Activated T-cell treated with anti-CD3 and anti-CD28 coated beads, Interleukin-2, amount 50 U/mL, for 1 hour (primary cell): Measurements from ENCODE around the gene DNAJB5.
"Not testable (repeated sequence)": the region's sequence is repeated elsewhere in the genome, so short reads cannot be mapped to it uniquely, and the experiment has no call there.

ENCODE experiments used
- DNase-seq: peaks from one replicate; pipeline ENCODE4 v3.0.0-alpha.2; 2020

DNAJB5 gene

DNA sequence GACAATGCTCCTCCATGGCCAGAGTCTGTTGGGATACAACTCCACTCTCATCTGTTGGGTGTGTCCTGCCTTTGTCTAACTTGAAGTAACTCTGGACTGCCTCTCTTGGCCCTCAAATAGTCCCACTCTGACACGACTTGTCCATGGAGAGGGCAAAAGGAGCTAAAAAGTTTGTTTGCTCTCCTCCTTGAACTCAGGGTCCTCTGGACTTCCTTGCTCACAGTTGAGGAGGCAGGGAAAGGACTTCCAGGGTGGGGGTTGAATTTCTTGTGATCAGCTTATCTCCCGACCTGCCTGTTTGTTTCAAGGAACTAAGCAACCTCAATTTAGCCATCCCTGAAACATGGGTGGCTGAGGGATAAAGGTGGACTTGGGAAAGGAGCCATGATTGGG is 11.7 kb downstream of the DNAJB5 start:
- DNase-seq, result no peak

- no peak for DNase-seq
Measured at GRCh38 chr9:35001803-35002502, 12.4 kb downstream of the DNAJB5 start.

DNA sequence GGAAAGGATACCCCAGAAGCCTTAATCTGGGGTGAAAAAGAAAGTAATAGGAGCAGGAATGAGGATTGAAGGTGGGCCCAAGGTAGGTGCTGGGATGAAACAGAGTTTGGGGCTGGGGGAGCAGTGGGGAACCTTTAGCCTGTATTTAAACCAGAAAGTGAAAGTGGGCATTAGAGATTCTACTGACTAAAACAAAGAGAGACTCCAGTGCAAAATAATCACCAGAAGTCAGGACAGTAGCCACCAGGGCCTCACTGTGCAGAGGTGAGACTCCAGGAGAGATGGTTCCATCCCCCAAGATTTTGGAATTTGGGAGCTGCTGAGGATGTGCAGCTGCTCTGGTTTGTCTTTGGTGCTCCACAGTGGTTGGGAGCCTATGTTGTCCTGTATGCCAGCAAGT is 13.1 kb downstream of the DNAJB5 start:
- DNase-seq, result no peak

GRCh38 chr9:35004299-35004698 is 14.8 kb downstream of the DNAJB5 start:
- DNase-seq, result not testable (repeated sequence)

DNA sequence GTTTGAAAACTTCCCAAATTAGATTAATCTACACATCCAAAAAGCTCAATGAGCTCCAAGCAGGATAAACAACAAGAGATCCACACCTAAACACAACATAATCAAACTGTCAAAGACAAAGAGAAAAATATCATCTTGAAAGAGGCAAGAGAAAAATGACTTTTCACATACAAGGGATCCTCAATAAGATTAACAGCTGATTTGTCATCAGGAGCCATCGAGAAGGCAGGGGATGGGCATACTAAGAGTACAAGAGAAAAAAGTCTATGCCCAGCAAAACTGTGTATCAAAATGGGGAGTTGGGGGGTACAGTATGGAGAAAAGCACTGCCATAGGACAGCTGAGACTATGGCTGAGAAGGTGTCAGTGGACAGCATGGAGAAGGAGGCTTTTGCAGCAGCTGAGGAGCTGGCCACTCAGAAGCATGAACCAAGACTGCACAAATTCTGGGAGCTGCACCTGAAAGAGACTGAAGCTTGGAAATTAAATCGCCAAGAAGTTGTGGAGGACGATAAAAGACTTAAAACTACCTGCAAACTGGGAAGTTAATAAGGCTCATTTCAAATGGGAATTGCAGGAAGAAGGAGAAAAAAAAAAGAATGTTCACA is 20.9 kb downstream of the DNAJB5 start:
- DNase-seq, result no peak

GRCh38 chr9:35014517-35014916 is 25.0 kb downstream of the DNAJB5 start:
- no peak for DNase-seq

DNA sequence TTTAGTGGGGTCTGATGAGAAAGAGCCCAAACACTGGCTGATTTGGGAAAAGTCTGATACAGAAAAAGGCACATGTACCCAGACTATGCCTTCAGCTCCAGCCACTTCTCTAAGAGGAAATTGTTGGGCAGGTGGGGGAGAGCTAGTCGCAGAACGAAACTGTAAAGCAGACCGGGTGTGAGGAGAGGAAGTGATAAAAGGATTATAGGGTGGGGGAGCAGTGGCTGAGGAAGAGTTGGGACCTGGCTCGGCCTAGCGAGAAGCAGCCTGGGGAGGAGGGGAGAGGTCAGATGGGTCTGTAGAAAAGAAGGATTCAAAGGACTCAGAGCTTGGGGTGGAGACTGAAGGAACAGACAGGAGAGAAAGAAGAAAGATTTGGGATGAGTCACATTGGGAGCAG is 33.9 kb downstream of the DNAJB5 start:
- not testable (repeated sequence) for DNase-seq

DNA sequence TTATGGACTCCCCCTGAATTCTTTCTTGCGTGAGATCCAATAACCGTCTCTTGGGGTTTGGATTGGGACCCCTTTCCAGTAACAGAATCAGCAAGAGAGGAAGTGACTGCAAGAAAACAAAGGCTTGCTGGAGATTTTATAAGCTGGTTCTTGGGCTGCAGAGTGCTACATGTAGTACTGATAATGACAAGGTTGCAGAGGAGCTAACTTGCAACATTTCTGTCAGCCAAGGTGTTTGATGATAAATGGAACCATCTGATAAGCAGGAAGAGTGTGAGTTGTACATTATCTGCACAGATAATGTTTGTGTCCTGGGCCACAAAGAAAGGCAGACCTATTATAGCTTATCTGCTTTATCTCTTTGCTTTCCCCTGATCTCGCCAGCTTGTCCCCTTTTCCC is 37.1 kb downstream of the DNAJB5 start:
- DNase-seq, result no peak

DNA sequence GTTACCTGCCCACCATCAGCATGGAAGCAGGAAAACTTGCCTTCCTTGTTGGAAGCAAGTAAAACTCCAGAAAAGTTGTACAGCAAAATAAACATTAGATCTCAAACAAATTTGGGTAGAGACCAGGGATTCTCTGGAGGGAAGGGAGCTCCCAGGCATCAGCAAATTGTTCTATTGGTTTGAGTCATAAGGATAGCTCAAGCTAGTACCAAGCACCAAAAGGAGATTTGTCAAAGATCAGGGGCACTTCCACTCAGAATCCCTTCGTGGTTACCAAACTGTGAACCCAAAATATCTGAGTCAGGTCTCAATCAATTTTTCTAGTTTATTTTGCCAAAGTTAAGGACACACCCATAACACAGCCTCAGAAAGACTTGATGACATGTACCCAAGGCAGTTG is 37.8 kb downstream of the DNAJB5 start:
- no peak for DNase-seq

DNA sequence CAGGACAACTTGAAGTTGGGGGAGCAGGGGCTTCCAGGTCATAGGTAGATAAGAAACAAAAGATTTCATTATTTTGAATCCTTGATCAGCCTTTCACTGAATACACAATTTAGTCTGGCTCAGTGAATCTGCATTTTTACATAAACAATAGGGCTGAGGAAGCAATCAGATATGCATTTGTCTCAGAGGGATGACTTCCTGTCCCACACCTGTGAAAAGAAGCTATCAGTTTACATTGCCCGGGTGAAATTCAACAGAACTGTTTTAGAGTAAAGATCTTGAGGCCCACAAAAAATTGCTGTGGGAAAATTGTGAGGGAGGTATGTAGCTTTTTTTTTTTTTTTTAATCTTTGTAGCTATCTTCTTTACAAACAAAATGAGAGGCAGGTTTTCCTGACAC is 38.3 kb downstream of the DNAJB5 start:
- no peak for DNase-seq

- DNase-seq, result no peak
Measured at GRCh38 chr9:35028341-35028740, 38.8 kb downstream of the DNAJB5 start.

GRCh38 chr9:35029241-35029640 is 39.7 kb downstream of the DNAJB5 start:
- DNase-seq, result no peak

DNA sequence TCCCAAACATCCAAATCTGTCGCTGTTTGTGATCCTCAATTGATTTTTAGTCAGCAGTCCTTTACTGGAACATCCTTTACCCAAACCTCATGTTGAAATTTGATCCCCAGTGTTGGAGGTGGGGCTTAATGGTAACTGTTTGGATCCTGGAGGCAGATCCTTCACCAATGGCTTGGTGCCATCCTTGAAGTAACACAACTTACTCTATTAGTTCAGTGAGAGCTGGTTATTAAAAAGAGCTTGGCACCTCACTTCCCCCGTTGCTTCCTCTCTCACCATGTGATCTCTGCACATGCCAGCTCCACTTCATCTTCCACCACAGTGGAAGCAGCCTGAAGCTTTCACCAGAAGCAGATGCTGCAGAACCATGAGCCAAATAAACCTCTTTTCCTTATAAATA is 40.3 kb downstream of the DNAJB5 start:
- no peak for DNase-seq

GRCh38 chr9:35033101-35033500 is 43.6 kb downstream of the DNAJB5 start:
- DNase-seq, result no peak

DNA sequence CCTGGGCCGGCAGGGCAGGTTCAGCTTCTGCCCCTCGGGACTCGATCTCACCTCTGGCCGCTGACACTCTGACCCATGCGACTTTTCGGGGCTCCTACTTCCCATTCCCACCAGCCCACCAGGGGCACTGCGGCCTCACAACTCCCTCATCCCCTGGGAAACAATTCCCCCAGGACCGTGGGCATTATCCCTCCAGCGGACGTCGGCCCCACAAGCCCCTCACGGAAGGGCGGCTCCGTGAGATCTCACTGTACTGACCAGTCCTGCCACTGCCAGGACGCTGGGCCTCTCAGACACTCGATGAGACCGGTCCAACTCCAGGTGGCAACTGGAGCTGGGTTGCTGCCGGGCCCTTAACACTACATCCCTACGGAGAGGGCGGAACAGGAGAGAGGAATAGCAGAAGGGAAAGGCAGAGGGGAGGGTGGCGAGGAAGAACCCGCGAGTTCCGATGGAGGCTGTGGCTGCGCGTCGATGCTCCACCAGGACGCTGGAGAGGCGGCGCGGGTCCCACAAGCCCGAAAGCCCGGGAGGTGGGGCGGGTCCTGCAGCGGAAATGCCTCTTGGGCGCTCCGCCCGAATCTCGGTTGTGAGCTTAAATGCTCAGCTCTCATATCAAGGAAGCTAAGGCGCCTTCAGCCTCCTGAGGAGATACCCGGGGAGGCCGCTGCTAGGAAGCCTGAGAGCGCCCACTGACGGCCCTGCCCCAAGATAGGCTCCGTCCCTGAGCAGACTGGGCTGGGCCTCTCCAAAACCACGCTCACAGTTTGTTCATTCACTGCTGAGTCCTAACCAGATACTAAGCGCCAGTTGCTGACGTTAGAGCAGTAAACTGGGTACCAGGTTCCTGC is 46.5 kb downstream of the DNAJB5 start:
- peak; percentile 43 for DNase-seq

- DNase-seq, result no peak
Measured at GRCh38 chr9:35042081-35042604, 52.6 kb downstream of the DNAJB5 start.

- no peak for DNase-seq
Measured at GRCh38 chr9:35042891-35043545, 53.5 kb downstream of the DNAJB5 start.

- no peak for DNase-seq
Measured at GRCh38 chr9:35044071-35044470, 54.5 kb downstream of the DNAJB5 start.
